Ecto neural progenitor cell (in vitro differentiated cells): ENCODE measurements around the gene CYP27B1.

Source experiments
- DNase-seq: peaks from one replicate; pipeline ENCODE4 v3.0.0-alpha.2; 2018; ENCODE audit warnings: low spot score

Gene CYP27B1, protein sequence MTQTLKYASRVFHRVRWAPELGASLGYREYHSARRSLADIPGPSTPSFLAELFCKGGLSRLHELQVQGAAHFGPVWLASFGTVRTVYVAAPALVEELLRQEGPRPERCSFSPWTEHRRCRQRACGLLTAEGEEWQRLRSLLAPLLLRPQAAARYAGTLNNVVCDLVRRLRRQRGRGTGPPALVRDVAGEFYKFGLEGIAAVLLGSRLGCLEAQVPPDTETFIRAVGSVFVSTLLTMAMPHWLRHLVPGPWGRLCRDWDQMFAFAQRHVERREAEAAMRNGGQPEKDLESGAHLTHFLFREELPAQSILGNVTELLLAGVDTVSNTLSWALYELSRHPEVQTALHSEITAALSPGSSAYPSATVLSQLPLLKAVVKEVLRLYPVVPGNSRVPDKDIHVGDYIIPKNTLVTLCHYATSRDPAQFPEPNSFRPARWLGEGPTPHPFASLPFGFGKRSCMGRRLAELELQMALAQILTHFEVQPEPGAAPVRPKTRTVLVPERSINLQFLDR

DNA sequence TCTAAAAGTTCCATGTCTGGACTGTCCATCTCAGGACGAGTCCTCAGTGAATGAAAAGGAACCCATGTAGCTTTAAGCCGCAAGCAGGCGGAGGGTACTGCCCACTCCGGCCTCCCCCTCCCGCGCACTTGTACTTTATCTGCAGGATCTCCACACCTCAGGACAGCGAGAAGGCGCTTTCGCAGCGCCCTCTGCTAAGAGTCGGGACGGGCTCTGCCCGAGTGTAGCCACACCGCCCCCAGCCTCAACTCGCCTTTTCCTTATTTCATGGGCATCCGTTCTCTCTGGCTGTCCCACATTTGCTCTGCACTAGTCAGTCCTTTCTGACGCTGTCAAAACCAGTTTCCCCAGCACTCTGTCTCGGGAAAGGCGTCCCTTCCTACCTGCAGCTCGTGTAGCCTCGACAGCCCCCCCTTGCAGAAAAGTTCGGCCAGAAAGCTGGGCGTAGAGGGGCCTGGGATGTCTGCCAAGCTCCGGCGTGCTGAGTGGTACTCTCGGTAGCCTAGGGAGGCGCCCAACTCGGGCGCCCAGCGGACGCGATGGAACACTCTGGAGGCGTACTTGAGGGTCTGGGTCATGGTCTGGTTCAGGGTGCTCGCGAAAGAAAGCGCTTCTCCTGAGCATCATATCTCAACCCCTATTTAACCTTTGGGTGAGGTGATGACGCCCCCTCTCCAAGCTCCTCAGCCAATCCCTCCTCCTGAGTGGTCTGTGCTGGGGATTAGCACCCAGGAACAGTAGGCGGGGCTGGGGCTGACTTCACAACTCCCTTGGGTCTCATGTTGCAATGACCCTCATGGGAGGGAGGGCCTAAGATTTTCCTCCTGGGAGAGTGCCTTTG, at the start of gene CYP27B1:
Gene CYP27B1 (minus strand): TSS at position 615 of the 841 bp plus-strand sequence. CDS start 37 bp downstream, at position 578.
- DNase-seq = peak; percentile 79

DNA sequence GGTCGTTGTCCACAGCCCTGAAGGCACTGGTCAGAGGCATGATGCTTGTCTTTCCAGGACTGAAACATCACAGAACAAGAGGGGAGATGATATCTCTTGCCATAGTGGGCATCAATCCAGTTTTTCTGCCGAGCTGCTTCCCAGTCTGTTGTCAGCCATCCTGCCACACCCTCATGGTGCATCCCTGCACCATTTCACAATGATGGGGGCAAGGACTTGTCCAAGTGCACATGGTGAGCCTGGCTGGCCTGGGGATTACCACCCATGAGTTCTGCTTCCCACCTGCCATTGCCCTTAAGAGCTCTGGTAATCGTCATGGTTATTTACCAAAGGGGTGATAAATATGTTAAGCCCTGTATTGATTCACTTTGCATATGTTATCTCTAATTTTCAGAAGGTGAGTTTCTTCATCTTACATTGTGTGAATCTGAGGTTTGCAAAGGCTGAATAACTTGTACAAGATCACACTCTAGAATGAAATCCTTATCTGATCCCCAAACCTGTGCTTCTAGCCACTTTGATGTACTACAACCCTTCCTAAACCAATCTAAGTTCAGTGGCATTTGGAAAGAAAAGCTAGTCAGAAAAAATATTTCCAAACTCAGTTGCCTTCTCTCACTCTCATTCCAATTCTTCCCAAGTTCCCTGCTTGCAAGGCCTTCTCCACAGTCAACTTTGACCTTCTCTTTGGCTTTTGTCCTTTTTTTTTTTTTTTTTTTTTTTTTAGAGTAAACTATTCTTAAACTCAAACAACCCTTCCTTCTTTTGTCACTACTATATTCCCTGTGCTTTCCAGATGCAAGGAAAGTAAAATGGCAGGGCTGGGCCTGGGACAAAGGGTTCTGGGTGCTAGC, 49.4 kb upstream of the CYP27B1 start:
- DNase-seq = no peak

DNA sequence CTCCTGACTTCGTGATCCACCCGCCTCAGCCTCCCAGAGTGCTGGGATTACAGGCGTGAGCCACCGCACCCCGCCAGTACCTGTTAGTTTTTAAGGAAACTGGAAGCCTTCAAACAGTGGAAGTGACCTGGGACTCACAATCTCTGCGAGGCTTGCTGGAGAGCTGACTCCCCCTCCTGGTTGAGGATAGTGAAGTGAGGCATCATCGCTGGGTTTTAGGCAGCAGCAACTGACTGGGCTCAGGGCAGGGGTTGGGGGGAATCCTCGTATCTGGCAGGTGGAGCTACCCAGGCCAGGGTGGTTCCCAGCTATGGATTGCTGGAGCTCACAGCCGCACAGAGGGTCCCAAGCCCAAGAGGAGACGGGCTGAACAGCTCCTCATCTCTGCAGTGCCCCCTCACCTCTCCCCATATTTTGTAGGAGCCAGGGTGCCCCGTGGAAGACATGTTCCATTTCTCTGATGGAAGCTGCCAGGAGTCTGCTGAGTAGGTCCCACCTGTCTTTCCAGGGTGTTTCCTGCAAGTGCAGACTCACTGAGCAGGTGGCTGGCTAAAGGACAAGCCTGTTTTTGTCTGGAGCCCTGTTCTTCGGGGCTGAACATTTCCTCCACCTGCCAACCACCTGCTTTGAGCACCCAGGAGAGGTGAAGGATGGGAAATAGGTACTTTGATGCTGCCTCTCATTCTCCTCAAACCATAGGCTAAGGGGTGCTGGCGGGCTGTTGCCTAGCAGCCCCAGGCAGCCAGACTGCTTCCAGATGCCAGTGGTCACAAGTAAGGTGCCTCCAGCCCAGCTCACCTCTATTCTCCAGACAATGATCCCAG, 48.5 kb upstream of the CYP27B1 start:
- peak; percentile 65 for DNase-seq

GRCh38 chr12:57813971-57814772, 47.3 kb upstream of the CYP27B1 start:
- no peak for DNase-seq

- DNase-seq = no peak
Measured at GRCh38 chr12:57813111-57813970, 46.5 kb upstream of the CYP27B1 start.

DNA sequence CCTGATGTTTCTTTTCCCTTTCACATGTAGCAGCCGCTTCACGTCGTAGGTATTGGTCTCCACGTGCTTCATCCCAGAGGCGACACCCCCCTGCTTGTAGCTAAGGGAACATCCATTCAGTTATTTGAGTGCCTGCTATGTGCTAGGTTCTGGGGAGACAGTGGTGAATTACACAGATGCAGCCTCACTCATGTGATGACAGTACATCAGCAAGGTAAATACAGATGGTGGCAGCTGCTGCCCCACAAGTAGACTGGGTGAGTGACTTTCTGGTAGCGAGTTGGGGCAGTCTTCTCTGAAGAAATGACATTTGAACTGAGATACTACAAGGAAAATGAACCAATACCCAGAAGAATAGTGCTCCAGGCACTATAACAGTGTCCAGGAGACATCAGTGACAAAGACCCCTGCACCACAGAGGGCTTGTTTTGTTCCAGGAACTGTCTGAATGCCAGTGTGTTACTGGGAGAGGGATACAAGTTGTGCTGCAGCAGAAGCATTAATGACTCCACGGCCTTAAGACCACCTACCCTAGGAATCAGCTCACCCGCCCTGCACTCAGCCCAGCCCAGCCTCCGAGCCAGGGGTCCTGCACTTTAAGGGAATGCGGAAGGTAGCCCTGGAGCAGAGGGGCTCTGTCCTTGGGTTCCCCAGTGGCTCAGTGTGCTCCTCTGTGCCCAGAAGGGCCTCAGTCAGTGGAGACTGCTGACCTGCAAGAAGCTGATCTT, 44.3 kb upstream of the CYP27B1 start:
- DNase-seq = no peak

DNA sequence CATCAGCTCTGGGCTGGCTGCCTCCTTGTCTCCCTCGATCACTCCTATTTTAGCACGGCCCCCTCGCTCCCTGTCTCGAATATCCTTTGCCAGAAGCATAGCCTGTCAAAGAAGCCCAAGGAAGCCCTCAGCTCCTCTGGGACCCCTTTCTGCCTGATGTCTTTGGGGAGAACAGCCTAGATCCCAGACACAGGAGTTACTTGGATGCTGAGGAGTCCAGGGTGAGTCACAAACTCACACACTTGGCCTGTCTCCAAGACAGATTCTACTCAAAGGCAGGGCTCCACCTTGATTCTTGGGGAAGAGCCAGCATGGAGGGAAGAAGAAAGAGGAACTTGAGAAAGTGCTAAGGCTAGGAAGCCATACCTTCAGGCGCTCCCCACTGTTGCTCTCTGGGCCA, 43.6 kb upstream of the CYP27B1 start:
- DNase-seq = no peak

- DNase-seq = no peak
Measured at GRCh38 chr12:57809425-57809824, 42.5 kb upstream of the CYP27B1 start.

DNA sequence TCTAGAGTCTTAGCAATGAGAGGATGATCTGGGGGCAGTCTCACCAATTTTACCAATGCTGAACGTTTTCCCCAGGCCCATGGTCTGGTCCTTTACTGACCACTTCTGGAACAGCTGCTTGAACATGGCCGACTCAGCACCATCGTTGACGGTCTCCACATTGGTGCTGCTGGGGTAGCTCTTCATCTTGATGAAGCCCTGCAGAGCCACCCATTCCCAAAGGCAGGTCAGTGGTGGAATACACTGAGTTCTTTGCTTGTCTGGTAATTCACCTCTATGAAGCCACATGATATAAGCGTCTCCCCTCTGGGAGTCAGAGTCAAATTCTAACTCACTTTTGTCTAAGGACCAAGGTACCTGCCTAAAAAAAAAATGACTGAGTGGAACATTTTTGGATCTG, 41.5 kb upstream of the CYP27B1 start:
- no peak for DNase-seq

- no peak for DNase-seq
Measured at GRCh38 chr12:57807285-57807684, 40.4 kb upstream of the CYP27B1 start.

DNA sequence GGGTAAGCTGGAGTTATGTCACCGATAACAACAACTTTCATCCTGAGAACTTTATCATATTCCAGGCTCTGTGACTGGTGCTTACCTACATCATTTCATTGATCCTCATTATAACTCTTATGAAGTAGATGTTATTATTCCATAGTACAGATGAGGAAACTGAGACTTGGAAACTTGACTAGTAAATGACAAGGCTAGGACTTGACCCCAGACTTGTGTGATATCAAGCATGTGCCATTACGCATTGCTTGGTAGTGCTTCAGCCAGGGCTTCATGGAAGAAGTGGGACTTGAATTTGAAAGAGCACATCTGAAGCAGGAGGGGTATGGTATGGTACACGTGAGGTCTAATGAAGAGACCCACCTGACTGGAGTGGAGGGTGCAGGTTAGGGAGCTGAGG, 39.8 kb upstream of the CYP27B1 start:
- no peak for DNase-seq

GRCh38 chr12:57803319-57803893, 36.5 kb upstream of the CYP27B1 start:
- peak; percentile 65 for DNase-seq

GRCh38 chr12:57802607-57803006, 35.7 kb upstream of the CYP27B1 start:
- no peak for DNase-seq

DNA sequence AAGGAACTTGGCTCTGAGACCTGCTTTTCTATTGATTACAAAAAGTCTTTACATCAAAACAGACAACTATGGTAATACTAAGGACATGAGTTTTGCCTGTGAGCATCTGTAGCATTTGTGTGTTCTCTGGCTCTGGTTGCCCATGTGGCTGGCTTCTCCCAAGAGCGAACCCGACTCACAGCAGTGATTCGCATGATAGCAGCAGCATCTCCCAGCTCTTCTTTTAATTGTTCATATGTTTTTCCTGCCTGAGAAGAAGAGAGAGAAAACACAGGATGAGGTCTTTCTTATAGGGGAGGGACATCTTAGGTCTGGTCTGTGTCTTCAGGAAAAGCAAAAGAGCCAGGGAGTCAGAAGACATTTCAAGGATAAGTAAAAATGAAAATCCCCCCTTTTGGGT, 34.1 kb upstream of the CYP27B1 start:
- no peak for DNase-seq

- no peak for DNase-seq
Measured at GRCh38 chr12:57797933-57798332, 31.1 kb upstream of the CYP27B1 start.

DNA sequence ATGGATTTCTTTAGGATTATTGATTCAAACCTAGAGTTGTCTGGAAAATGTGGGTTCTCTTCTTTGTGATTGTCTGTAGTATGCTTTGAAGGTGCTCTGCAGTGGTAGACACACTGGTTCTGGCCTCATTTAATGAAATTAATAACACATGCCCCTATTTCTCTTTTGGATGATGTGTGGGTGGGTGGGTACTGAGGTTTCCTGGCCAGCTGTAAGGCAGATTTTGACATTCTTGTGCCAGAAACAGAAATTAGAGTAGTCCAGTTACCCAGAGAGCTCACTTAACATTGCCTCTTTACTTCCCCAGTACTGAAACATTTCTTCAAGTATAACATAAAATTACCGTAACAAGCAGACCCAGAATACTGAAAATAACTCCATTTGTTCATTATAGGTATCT, 30.1 kb upstream of the CYP27B1 start:
- DNase-seq = no peak

GRCh38 chr12:57795354-57795753, 28.5 kb upstream of the CYP27B1 start:
- no peak for DNase-seq

GRCh38 chr12:57793920-57794319, 27.0 kb upstream of the CYP27B1 start:
- DNase-seq = no peak
